ENCODE measurements around the gene FAM20C.
"Not testable (repeated sequence)": the region's sequence is repeated elsewhere in the genome, so short reads cannot be mapped to it uniquely, and the experiment has no call there.

- TF ChIP-seq CTCF, POLR2A (IDR thresholded peaks at IDR 0.05): not testable (repeated sequence)
Measured at GRCh38 chr7:243580-243978, 51.2 kb downstream of the FAM20C start.
